Activated CD4-positive, alpha-beta T cell treated with anti-CD3 and anti-CD28 coated beads for 1 hour (primary cell): ENCODE measurements around the gene SDF2.
"Not testable (repeated sequence)": the region's sequence is repeated elsewhere in the genome, so short reads cannot be mapped to it uniquely, and the experiment has no call there.

Experiments
- DNase-seq: peaks from one replicate; pipeline ENCODE4 v3.0.0-alpha.2; 2020

SDF2 gene

DNA sequence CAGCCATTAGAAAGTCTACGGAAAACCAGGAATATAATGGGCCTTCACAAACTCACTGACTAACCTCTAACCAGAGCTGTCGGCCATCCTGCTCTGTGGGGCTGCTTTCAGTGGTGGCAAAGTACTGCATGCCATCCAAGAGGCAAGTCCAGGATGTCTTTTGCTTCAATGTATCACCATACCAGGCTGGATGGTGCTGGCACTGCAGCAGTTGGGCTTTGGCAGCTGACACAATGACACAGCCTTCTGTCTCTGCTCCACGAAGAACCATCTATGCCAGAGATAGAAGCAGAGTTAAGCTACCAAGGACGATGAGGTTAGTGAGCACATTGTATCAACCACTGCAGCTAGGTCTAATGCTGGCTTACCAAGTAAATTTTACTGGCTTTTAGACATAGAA lies 38.0 kb downstream of the SDF2 start:
- no peak for DNase-seq

DNA sequence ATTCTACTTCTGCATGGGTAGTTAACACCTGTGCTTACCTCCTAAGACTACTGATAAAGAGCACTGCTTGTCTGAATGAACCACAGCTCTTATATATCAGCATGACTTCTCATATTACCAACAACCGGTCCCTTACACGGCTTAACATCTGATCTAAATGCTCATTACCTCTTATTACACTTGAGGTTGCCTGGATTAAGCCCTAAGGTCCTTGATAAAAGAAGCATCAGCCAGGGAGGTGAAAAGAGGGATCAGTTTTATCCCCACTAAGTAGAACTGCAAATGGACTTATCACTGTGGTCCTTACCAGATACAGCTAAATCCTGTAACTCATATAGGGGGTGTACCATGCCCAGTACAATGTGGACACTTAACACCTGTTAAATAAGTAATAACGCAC lies 39.5 kb downstream of the SDF2 start:
- DNase-seq, result no peak

DNA sequence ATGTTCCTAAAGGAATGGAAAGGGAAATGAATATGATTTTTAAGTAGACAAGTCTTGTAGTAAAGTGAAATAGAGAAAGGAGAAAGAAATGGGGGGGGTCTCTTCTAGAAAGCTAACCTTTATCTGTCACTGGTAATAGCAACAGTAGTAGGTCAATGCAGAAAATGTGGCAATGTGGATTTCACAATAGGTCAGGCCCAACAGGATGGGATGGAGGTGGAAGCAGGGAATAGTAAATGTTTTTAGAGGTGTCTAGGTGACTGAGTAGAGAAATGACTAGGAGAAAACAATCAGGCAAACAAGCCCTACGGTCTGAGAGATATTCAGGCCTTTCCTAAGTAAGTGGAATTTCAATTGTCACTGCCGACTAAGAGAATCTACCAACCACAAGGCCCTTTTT lies 41.7 kb downstream of the SDF2 start:
- no peak for DNase-seq

- no peak for DNase-seq
These were observed 43.2 kb downstream of the SDF2 start for GRCh38 chr17:28618464-28618863.

GRCh38 chr17:28616281-28616680 lies 45.4 kb downstream of the SDF2 start:
- DNase-seq, result no peak

- no peak for DNase-seq
These were observed 46.3 kb downstream of the SDF2 start for GRCh38 chr17:28615260-28615940.

GRCh38 chr17:28613931-28614381 lies 47.8 kb downstream of the SDF2 start, which contains the start of gene RSKR:
RSKR (minus strand) TSS chr17:28614185; CDS start chr17:28614161, 24 bp downstream.
- DNase-seq, result no peak

DNA sequence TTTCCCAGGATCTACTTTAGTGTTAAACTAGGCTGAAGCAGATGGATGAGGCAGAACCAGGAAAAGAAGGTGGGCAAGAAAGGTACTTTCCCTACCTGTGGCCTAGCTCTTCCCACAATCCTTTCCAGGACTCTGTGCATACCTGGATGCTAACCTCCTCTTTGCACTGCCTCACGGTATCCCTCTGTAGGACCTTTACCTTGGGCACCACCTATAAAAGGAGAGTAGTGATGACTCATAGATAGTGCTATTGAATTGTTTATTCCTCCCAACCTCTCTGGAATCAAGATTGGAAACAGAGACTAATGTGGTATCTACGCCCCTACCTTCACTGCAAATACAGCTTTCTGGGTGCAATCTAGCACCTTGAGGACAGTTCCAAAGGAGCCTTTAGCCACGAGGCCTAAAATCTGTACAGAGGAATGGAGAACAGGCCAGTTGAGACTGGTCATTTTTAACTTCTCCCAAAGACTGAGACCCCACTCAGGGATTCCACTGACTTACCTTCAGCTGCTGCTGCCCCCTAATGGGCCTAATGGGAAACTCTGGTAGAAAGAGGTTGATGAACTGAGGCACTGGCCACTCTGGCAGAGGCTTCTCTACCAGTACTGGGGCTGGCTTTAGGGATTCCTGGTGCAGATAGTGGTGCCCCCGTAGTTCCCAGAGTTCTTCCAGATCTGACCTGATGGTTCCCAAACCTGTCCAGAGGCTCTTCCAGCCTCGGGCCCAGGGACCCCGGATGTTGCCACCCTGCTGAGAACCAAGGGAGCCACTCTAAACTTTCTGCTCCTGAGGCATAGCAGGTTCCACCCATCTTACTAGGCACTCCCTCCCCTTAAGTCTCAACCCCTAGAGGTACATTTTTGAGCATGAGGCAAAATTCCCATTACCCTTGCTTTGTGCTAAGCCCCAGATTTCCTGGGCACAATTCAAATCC lies 48.5 kb downstream of the SDF2 start:
- DNase-seq, result no peak

- DNase-seq, result no peak
These were observed 49.2 kb downstream of the SDF2 start for GRCh38 chr17:28612531-28612930.

GRCh38 chr17:28610376-28610775 lies 51.3 kb downstream of the SDF2 start:
- DNase-seq, result no peak

- not testable (repeated sequence) for DNase-seq
These were observed 57.7 kb downstream of the SDF2 start for GRCh38 chr17:28604031-28604430.

GRCh38 chr17:28599311-28600184 lies 62.2 kb downstream of the SDF2 start:
- peak; percentile 54 for DNase-seq

GRCh38 chr17:28598799-28599310 lies 62.9 kb downstream of the SDF2 start, which contains the start of gene SPAG5:
SPAG5 (minus strand) TSS chr17:28599025; CDS start chr17:28598946, 79 bp downstream.
- peak; percentile 93 for DNase-seq

GRCh38 chr17:28598389-28598788 lies 63.3 kb downstream of the SDF2 start:
- no peak for DNase-seq
